NOMO-1 treated with dmso at 0.1 percent for 144 hours (cell line): ENCODE results near the gene PPM1H.

Experiments used
- DNase-seq: peaks from one replicate; lab custom pipeline; 2025; ENCODE audit not compliant: unreplicated experiment; lab: John Stamatoyannopoulos, UW

Gene PPM1H

GRCh38 chr12:62716037-62716436, 218.9 kb downstream of the PPM1H start:
- no peak for DNase-seq

- DNase-seq, result no peak
Measured at GRCh38 chr12:62714774-62715721, 219.9 kb downstream of the PPM1H start.

- DNase-seq, result no peak
Measured at GRCh38 chr12:62714181-62714773, 220.7 kb downstream of the PPM1H start.

- no peak for DNase-seq
Measured at GRCh38 chr12:62713723-62714122, 221.2 kb downstream of the PPM1H start.

- DNase-seq, result no peak
Measured at GRCh38 chr12:62712681-62713573, 222.0 kb downstream of the PPM1H start.

GRCh38 chr12:62711631-62712241, 223.2 kb downstream of the PPM1H start:
- no peak for DNase-seq

GRCh38 chr12:62709311-62709710, 225.6 kb downstream of the PPM1H start:
- no peak for DNase-seq

GRCh38 chr12:62707939-62708338, 227.0 kb downstream of the PPM1H start:
- DNase-seq, result no peak

- no peak for DNase-seq
Measured at GRCh38 chr12:62705846-62706245, 229.1 kb downstream of the PPM1H start.

- DNase-seq, result no peak
Measured at GRCh38 chr12:62703011-62703380, 232.0 kb downstream of the PPM1H start.

- DNase-seq, result no peak
Measured at GRCh38 chr12:62701492-62701891, 233.5 kb downstream of the PPM1H start.

GRCh38 chr12:62700091-62700880, 234.7 kb downstream of the PPM1H start:
- DNase-seq, result no peak

- no peak for DNase-seq
Measured at GRCh38 chr12:62698701-62699101, 236.2 kb downstream of the PPM1H start.

- no peak for DNase-seq
Measured at GRCh38 chr12:62697893-62698292, 237.1 kb downstream of the PPM1H start.

- no peak for DNase-seq
Measured at GRCh38 chr12:62695696-62696095, 239.3 kb downstream of the PPM1H start.

GRCh38 chr12:62694632-62695031, 240.3 kb downstream of the PPM1H start:
- no peak for DNase-seq

- DNase-seq, result no peak
Measured at GRCh38 chr12:62694116-62694515, 240.8 kb downstream of the PPM1H start.

GRCh38 chr12:62693376-62694050, 241.4 kb downstream of the PPM1H start:
- DNase-seq, result no peak

- no peak for DNase-seq
Measured at GRCh38 chr12:62692884-62693283, 242.1 kb downstream of the PPM1H start.

- DNase-seq, result no peak
Measured at GRCh38 chr12:62691309-62691708, 243.6 kb downstream of the PPM1H start.
